NB4 (cell line): ENCODE data around the gene OR12D3.
"Not testable (repeated sequence)": the region's sequence is repeated elsewhere in the genome, so short reads cannot be mapped to it uniquely, and the experiment has no call there.

ENCODE experiments used
- DNase-seq: peaks from one replicate; pipeline ENCODE4 v3.0.0; 2010; ENCODE audit warnings: low read depth
- H3K4me3 ChIP-seq: one replicate; pipeline ENCODE4 v1.5.1; 2011; ENCODE audit warnings: mild to moderate bottlenecking, low read depth, low read length, moderate library complexity
- CTCF ChIP-seq: IDR thresholded peaks from one replicate; pipeline ENCODE4 v1.5.1; 2012; ENCODE audit warnings: low read depth, low read length
- MYC ChIP-seq: IDR thresholded peaks from 2 replicates; pipeline ENCODE4 v1.6.1; 2011; ENCODE audit warnings: low read depth, low read length
- POLR2A ChIP-seq: IDR thresholded peaks from 2 replicates; pipeline ENCODE4 v1.6.1; 2011; ENCODE audit warnings: mild to moderate bottlenecking; ENCODE audit not compliant: insufficient read length; ENCODE audit errors: extremely low read depth
- TF ChIP-seq, protein P1 (sequence below): IDR thresholded peaks from 2 replicates; pipeline ENCODE4 v1.6.1; 2011; ENCODE audit warnings: low read depth, low read length

Gene OR12D3

GRCh38 chr6:29354980-29355379 lies 20.1 kb downstream of the OR12D3 start:
- TF ChIP-seq MYC (no peak), POLR2A (no peak), CTCF (no peak)
- TF ChIP-seq, protein P1, sequence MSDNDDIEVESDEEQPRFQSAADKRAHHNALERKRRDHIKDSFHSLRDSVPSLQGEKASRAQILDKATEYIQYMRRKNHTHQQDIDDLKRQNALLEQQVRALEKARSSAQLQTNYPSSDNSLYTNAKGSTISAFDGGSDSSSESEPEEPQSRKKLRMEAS = no peak
- DNase-seq = no peak
- H3K4me3 ChIP-seq = no peak overlapping the region

DNA sequence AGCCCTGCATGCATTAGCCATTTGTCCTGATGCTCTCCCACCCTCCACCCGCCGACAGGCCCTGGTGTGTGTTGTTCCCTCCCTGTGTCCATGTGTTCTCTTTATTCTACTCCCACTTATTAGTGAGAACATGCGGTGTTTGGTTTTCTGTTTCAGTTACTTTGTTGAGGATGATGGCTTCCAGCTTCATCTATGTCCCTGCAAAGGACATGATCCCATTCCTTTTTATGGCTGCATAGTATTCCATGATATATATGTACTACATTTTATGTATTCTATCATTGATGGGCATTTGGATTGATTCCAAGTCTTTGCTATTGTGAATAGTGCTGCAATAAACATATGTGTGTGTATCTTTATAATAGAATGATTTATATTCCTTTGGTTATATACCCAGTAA lies 25.7 kb downstream of the OR12D3 start:
- not testable (repeated sequence) for DNase-seq, H3K4me3 ChIP-seq

GRCh38 chr6:29345380-29345779 lies 29.7 kb downstream of the OR12D3 start:
- no peak for DNase-seq
- TF ChIP-seq POLR2A (no peak), MYC (no peak), CTCF (no peak)
- TF ChIP-seq, protein P1 = no peak
- no peak overlapping the region for H3K4me3 ChIP-seq

DNA sequence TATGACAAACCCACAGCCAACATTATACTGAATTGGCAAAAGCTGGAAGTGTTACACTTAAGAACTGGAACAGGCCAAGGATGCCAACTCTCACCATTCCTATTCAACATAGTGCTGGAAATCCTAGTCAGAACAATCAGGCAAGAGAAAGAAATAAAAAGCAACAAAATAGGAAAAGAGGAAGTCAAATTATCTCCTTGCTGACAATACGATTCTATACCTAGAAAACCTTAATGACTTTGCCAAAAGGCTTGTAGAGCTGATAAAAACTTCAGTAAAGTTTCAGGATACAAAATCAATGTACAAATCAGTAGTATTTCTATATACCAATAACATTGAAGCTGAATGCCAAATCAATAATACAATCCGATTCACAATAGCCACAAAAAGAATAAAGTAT lies 38.8 kb downstream of the OR12D3 start:
- H3K4me3 ChIP-seq = no peak overlapping the region
- DNase-seq = no peak
- TF ChIP-seq POLR2A (no peak), CTCF (no peak), MYC (no peak)
- TF ChIP-seq, protein P1 = no peak

GRCh38 chr6:29332676-29333075 lies 42.4 kb downstream of the OR12D3 start:
- no peak overlapping the region for H3K4me3 ChIP-seq
- DNase-seq = no peak
- TF ChIP-seq MYC (no peak), POLR2A (no peak), CTCF (no peak)
- TF ChIP-seq, protein P1 = no peak

- TF ChIP-seq POLR2A (no peak), MYC (no peak), CTCF (no peak)
- TF ChIP-seq, protein P1 = no peak
- DNase-seq = no peak
- no peak overlapping the region for H3K4me3 ChIP-seq
Observed at GRCh38 chr6:29325777-29326176, 49.3 kb downstream of the OR12D3 start.
